CD4-positive, alpha-beta T cell treated with Interleukin-1 beta for 1 hour (primary cell): ENCODE results near the gene DRICH1.
"Not testable (repeated sequence)": the region's sequence is repeated elsewhere in the genome, so short reads cannot be mapped to it uniquely, and the experiment has no call there.

ENCODE experiments used
- DNase-seq, 2 donors: peaks; one replicate each; pipeline ENCODE4 v3.0.0-alpha.2; 2020 to 2022

DRICH1 gene, protein sequence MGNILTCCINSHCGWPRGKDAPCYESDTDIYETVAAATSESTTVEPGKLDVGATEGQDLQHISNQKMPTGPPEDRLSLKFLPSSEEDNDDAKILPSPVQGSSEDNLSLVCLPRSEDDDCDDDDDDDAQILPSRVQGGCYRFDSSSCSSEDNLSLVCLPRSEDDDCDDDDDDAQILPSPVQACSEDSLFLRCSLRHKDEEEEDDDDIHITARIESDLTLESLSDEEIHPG

DNA sequence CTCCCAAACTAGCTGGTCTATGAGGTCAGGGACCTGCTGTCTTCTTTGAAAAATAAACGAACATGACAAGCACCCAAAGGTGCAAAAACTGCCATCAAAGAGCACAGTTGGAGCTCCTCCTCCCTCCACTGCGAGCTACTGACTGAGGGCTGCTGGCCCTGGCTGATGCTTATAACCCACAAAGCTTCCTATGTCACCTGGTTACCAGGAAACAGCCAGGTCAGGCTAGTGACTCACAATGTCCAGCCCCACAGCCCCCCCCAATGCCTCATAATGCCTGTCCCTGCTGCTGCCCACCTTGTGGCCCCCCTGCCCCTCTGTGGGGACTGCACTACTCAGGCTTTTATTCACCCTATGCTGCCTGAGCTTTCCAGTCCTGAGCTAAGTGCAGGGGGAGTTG is at the start of gene DRICH1:
Gene DRICH1 (minus strand): TSS at position 144 of the 400 bp plus-strand sequence. CDS start 298 bp downstream, outside the sequence.
- no peak for DNase-seq

DNA sequence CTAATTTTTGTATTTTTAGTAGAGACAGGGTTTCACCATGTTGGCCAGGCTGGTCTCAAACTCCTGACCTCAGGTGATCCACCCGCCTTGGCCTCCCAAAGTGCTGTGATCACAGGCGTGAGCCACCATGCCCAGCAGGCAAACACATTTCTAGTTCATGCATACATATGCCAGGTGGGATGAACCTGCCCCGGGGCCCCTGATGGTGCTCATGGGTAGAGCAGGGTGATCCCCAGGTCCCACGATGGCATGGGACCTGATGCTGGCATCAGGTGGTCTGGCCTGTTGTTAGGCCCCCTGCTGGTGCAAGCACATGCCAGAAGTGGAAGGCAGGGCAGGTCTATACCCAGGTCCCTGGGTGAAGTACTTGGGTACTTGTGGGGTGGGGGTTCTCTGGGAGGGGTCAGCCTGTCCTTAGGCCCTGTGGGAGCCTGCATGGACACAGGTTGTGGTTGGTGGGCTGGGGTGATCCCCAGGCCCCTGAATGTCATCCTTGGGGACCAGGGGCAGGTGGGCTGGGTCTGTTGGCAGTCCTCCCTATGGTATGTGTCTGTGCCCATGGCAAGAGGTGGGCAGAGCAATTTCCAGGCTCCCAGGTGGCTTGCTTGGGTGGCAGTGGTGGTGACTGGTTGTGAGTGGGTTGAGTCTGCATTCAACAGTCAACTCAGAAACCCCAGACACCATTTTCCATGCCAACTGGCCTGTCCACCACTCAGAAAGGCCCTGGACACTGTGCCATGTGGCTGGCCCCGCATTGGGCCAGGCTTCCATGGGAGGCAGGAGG is 49.1 kb upstream of the DRICH1 start:
- DNase-seq, result no peak

DNA sequence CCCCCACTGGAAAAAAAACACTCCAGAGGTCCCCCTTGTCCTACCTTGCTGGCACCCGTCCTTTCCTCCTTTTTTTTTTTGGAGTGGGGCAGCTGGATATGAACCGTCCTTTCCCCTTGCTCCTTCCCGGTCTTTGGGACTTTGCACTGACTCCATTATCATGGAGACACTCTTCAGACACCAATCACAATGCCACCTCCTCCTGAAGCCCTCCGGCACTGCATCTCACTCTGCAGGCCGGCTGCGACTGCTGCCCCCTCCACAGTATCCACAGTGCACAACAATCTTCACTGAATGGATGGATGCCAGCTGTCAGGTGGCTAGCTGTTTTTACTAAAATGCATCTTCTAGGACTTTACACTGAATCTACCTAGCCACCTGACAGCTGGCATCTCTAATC is 46.0 kb upstream of the DRICH1 start:
- no peak for DNase-seq

DNA sequence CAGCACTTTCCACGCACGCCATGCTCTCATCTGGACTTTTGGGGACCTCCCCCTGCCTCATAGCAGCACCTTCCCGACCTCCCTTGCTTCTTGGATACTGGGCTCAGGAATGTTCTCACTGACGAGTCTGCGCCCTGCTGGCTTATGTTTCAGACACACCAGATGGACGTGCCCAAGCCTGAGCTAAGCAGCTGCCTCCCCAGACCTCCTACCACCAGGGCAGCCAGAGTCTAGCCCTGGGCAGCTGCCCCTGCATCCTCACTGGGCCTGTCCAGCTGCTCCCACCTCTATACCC is 45.5 kb upstream of the DRICH1 start:
- DNase-seq, result no peak

DNA sequence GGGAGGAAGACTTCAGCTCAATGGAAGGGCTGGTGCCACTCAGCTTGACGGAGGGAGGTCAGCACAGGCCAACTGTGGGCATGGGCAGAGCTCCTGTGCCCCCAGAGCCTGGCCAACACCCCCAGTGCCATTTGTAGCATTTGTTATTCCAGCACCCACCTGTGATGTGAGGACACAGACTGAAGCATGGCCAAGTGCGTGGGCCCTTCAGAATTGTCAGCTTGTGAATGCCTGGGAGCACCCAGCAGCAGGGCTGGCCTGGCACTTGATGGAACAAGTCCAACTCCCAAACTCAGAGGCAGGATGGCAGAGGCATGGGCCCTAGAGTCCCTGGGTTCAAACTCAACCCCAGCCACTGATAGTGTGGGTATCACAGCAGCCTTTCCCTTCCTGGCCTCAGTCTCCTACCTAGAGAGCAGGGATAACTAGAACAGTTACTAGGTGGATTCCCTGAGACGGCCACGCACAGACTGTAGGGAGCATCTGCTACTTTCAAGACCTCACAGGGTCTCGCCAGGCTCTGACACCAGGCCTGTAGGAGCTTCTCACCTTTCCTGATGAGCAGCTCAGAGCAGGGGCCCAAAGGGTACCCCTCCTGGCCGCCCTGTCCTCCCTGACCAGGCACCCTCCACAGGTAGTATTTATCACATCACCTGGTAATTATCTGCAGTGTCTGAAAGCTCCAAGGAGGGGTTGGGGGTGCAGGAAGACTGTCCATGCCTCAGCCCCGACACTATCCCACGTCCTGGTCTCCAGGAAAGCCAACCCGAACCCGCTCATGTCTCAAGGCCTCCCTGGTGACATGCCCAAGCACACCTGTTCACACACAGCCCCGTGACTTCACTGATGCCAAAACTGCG is 45.0 kb upstream of the DRICH1 start:
- DNase-seq, result not testable (repeated sequence)

DNA sequence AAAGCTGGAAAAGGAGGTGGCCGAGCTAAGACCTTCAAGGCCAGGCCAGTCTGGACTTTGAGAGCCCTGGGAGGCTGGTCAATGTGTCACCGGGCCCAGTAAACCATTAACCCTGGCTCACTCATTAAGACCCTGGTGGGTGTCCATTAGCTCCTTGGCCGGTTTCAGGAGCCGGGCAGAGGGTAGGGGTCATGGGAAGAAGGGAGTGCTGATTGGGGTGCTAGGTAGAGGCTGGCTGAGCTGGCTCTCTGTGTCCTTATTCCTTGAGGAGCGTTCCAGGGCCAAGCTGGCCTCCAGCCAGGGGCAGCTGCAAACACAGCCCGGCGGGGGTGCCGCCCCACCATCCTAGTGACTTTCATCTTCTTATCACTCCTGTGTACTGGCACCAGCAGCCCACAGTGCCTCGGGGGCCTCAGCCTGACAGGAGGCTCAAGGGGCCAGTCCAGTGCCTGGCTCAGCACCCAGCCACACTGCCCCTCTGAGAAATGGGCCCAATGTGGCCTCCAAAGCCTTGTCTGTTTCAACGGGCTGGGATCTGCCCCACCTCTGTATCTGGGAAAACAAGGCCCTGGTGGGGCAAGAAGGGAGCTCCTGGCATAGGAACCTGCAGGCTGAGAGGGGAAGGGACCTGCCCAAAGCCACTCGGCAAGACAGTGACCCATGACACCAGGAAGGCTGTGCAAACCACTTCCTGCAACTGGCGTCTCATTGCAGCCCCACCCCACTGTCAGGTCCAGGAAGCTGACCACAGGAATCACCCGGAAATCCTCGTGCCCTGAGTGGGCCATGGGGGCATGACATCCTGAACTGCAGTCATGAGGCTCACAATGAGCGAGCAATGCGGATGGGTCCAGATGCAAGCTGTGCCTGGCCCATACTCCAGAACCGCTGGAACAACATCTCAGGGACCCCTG is 43.6 kb upstream of the DRICH1 start:
- peak; percentile 17 to 29 for DNase-seq

DNA sequence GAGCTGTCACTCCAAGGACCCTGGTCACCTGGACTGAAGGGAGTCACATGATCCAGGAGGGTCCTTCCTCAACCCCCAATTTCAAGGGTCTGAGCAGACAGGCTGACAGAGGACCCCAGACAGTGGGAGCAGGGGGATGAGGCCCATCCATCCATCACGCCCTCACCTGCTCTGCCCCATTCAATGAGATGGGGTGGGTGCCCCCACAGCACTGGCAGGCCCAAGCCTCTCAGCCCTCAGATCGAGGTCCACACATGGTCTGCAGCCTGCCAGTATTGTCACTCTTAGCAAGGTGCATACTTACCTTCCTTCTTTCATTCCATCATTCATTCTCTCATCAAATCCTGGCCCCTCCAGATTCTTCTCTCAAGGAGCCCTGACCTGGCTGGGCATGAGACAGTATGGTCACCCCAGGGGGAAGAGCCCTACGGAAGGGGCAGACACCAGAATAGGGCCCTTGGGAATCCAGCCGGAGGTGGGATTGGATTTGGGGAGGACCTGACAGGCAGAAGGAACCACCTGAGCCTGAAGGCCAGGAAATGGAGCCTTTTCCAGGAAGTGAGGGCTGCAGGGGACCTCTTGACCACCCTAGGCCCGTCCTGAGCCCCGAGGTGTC is 42.9 kb upstream of the DRICH1 start:
- DNase-seq, result not testable (repeated sequence)

DNA sequence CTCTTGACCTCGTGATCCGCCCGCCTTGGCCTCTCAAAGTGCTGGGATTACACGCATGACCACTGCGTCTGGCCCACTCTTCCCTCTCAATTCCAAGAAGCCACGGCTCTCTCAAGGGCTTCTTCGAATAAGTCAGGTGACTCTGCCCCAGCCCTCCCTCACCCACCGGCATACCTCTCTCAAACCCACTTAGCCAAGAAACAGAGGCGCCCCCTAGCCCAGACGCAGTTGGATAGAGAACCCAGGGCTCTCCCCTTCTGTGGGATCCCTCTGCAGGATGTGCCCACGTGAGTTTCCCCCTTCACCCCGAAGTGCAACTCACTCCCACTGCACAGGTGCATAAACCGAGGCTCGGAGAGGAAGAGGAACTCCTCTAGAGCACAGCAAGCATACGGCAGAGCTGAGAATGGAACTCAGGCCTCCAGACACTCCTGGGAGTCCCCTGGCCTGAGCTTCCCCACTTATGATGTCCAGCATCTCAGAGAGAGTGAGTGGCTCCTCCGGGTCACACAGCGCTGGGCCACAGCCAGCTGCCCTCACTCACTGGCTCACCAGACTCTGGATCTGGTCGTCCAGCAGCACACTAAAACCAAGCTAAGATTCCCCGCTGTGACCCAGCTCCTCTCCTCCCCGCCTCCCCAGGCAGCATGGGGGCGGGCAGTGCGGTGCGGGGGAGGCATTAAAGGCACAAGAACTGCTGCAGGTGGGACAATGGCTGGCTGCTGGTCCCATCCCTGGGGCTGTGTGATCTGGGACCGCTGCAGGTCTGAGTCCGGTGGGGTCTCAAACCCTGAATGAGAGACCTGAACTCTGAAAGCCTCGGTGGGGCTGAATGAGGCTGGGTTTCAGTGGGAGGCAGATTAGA is 41.9 kb upstream of the DRICH1 start:
- no peak for DNase-seq

DNA sequence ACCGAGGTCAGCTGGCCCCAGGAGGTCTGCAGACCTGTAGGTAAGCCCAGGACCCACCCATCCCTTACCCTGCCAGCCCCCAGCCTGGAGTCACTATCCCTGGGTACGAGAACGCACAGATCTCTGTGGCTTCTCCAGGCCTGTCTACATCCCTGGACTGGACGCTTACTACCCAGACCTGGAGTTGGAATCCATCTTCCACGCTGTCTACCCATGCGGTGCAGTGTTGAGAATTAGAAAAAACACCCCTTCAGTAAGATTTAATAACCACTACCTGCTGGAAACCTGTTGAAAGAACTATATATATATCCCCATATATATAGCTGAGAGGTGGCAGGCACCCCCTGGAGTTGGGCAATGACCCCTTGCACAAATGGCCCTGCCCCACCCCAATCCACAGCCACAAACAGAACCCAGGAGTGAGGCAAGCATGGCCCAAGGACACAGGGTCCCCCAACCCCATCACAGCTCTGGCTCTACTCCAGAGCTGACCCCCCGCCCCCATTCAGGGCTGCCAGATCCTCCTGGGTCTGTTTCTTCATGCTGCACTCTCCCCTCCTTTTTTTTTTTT is 41.0 kb upstream of the DRICH1 start:
- DNase-seq, result no peak

DNA sequence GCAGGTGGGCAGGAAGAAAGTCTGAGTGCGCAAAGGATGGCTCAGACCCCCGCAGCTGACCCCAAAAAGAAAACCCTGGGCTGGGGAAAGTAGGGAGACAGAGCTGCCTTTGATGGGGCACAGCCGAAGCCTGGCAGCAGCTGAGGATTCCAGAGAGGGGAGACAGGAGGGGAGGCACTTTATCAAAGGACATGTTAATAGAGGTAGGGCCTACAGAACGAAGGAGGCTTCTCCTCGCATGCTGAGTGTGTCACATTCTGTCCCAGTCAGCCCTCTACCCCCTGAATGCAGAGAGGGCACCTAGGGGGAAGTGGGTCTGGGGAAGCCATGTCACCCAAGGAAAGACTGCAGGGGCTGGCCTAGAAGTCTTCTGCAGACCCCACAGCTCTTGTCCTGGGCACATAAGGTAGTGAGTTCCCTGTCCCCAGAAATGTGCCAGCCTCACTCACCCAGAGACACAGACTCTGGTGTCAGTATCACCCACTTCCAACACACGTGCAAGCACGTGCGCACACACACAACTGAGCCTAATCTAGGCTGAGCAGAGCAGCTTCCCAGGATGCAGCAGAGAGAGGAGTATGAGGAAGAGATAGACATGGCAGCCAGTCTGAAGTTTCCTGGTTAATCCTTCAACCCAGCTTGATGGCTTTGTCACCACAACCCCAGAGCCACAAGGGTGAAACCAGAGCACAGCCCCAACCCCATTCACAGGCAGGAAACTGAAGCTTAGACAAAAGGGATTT is 40.4 kb upstream of the DRICH1 start:
- DNase-seq, result not testable (repeated sequence)

DNA sequence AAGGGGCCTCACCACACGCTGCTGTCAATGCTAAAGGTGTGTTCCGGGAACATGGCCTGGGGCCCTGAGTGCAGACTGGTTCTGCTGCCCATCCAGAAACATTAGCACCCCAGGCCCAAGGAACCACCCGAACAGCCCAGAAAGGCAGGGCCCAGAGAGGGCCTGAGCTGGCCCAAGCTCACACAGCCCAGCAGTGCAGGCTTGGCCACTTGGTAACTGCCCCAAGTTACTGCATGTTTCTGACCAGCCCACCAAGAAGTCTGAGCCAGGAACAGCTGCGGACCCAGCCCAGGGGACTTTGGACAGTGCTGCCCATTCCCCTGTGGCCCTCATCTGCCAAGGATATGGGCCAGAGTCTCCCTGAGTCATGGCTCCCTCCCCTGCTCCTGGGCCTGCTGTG is 39.3 kb upstream of the DRICH1 start:
- DNase-seq, result not testable (repeated sequence)

DNA sequence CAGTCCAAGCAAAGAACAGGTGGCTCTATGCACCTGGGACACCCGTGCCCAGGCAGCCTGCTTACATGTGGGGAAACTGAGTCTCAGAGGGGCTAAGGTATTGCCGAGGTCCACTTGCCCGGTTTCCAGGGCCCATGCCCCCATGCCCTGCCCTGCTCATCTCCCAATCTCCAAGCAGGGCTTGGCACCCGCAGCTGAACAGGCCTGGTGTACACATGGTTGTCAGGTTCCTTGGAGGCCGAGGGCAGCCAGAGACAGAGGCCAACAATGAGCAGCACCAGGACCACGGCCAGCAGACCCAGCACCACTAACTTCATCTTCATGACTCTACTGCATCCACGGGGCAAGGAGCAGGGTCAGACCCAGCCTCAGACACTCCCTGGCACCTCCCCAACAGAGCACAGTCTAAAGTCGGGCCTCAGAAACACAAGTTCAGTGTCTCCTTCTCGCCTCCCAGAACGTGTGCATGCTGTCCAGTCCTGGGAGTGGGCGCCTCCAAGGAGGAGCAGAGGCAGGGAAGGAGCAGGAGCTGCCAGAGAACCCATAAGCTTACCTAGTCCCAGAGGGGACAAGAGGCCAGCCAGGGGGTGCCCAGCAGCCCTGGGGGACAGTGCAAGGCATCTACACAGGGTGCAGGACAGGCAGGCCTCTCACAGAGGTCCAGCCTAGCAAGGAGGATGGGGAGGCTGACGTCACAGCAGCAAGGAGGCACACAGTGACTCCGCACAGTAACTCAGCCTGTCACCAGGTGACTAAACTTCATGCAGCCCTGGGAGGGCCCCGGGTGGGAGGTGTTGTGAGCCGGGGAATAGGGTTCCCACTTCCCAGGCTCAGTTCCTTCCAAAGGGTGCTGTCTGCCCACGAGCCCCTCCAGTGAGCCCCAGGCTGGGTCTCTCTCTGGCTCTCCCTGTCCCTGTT is 38.5 kb upstream of the DRICH1 start:
- no peak for DNase-seq

DNA sequence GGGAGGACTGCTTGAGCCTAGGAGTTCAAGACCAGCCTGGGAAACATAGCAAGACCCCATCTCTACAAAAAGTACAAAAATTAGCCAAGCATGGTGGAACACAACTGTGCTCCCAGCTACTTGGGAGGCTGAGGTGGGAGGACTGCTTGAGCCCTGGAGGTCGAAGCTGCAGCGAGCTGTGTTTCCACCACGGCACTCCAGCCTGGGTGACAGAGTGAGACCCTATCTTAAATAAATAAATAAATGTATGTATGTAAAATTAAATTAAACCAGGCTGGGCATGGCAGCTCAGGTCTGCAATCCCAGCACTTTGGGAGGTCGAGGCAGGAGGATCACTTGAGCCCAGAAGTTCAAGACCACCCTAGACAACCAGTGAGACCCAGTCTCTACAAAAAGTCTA is 28.3 kb upstream of the DRICH1 start:
- DNase-seq, result not testable (repeated sequence)

DNA sequence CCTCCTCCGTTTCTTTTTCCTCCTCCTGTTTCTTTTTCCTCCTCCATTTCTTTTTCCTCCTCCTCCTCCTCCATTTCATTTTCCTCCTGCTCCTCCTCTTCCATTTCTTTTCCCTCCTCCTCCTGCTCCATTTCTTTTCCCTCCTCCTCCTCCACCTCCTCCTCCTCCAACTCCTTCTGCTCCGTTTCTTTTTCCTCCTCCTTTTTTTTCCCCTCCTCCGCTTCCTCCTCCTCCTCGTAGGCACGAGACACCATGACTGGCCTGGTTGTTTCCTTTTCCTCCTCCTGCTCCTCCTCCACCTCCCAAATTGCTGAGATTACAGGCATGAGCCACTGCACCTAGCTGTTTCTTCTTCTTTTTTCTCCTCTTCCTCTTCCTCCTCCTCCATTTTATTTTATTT is 25.6 kb upstream of the DRICH1 start:
- no peak for DNase-seq

DNA sequence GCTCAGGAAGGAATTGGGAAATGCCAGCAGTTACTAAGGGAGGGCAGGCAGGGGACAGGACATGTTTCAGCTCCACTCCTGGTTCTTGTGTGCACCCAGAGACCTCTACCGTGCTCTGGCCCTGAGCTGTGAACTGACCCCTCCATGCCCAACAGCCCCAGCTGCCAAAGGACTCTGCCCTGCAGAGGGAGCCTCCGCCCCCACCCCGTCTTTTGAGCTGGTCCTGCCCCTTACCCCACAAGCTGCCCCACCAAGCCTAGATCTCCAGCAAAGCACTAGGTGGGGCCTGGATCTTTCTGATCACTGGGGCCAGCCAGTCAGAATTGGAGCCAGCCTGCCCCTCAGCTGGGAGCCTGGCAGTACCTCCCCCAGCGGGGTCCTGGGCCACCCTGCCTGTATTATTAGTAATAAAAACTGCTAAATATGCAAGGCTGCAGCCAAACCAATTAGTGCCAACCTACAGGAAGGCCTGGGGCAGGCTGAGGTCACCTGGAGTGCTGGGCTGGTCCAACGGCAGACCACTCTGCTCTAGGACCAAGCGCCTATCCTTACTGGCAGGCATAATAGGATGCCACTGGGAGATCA is 23.9 kb upstream of the DRICH1 start:
- no peak for DNase-seq

DNA sequence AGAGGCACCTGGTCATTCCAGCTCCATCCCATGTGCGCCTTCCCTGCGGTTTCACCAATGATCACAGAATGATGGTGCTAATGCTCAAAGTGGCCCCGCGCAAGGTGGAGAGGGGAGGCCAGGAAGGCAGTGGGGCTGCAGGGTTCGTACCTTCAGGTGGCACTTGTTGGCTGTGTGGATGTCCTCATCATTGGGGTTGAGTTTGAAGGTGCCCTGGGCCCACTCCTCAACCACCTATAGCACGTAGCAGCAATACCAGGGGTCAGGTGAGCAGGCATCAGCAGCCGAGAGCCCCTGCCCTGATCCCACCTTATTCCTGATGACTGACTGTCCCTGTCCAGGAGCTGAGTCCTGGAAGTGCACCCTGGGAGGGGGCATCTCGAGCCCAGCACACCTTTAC is 20.6 kb upstream of the DRICH1 start:
- DNase-seq, result no peak

DNA sequence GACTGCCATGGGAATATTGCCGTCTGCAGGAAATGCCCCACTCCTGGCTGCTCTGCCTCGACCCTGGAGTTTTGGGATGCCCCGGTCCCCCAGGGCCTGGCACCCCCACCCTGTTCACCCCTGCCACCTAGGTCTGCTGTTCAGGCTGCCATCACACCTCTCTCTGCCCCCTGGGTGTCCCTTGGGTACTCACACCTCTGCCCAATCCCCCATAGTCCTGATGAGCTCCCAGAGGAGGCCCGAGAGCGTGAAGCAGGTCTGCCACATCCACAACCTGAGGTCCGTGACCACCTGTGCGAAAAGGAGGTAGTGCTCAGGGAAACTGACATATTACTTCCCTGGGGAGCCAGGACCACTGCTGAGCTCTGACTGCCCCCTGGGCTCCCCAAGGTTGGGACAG is 20.2 kb upstream of the DRICH1 start:
- no peak for DNase-seq

DNA sequence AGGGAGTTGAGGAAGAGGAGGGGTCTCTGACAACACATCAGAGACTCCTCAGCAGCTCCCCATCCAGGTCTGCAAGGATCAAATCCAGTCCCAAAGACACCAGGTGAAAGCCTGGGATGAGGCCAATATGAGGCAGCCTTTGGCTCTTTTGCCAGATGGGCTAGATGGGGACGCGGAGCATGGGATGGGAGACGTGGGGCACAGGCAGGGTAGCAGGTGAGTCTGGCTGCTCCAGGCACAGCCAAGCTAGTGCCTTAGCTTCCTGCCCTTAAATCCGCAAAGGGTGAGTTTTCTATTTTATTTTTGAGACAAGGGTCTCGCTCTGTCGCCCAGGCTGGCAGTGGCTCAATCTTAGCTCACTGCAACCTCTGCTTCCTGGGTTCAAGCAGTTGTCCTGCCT is 19.6 kb upstream of the DRICH1 start:
- DNase-seq, result no peak

DNA sequence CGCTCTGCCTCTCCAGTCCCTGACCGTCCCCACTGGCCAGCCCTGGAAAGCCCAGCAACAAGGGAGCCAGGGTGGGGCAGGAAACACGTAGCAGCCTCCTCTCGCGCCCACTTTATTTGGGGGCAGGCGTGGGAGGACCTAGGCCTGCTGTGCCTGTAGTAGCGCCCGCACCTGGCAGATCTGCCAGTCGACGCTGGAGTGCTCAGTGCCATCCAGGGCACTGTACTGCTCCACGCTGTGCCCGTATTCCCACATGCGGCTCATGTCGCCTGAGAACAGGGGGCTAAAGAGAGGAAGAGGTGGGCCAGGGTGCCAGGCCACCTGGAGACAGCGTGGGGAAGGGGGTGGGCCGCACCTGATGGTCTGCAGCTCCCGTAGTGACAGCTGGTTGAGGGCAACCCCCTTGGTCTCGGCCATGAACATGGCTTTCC is 17.0 kb upstream of the DRICH1 start:
- DNase-seq, result no peak
